HEK293 (cell line): ENCODE data around the gene ACOT7.

Experiments
- PRDM1 ChIP-seq: fragments of 450-650 bp; formaldehyde crosslinking; IDR thresholded peaks from 2 replicates; pipeline ENCODE4; 2016; ENCODE audit warnings: missing biosample characterization, missing genetic modification characterization
- SP2 ChIP-seq: fragments of 450-650 bp; formaldehyde crosslinking; IDR thresholded peaks from 2 replicates; pipeline ENCODE4 v1.5.1; 2016; ENCODE audit warnings: missing biosample characterization, missing genetic modification characterization
- TF ChIP-seq, protein P1 (sequence below): fragments of 450-650 bp; formaldehyde crosslinking; IDR thresholded peaks from 2 replicates; pipeline ENCODE4 v1.5.1; 2016; ENCODE audit warnings: missing biosample characterization, missing genetic modification characterization

GRCh38 chr1:6393400-6394187 lies at the start of gene ACOT7:
- TF ChIP-seq, protein P1, sequence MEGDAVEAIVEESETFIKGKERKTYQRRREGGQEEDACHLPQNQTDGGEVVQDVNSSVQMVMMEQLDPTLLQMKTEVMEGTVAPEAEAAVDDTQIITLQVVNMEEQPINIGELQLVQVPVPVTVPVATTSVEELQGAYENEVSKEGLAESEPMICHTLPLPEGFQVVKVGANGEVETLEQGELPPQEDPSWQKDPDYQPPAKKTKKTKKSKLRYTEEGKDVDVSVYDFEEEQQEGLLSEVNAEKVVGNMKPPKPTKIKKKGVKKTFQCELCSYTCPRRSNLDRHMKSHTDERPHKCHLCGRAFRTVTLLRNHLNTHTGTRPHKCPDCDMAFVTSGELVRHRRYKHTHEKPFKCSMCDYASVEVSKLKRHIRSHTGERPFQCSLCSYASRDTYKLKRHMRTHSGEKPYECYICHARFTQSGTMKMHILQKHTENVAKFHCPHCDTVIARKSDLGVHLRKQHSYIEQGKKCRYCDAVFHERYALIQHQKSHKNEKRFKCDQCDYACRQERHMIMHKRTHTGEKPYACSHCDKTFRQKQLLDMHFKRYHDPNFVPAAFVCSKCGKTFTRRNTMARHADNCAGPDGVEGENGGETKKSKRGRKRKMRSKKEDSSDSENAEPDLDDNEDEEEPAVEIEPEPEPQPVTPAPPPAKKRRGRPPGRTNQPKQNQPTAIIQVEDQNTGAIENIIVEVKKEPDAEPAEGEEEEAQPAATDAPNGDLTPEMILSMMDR (tag by site-specific recombination), result peak; percentile 39
- TF ChIP-seq PRDM1 (no peak), SP2 (tag by site-specific recombination) (peak; percentile 55; the same call in 1 of the 2 replicates)
